PC-3 (cell line): ENCODE results near the gene POLQ. TPM values are rescaled to one million over a fixed set of nuclear protein-coding genes. Genes with fewer than 3 reads are reported as not detected.

ENCODE experiments used
- ATAC-seq: fragments of 200-7000 bp; cut with Tn5 transposase; 2 replicates; pipeline ENCODE4 v1.9.1; 2020; ENCODE audit warnings: mild to moderate bottlenecking, moderate library complexity
- BruUV-seq: library from RNA; stranded (reverse); fragments of 400-500 nt; replicated peaks from 2 replicates; lab custom pipeline; 2021; lab: Mats Ljungman, UMichigan
- CTCF ChIA-PET: fragments of 300-600 bp; sonication (Branson Sonifier 250); formaldehyde crosslinking; loops from one replicate; lab custom pipeline; 2022; ENCODE audit warnings: antibody characterized with exemption; lab: Charles Lee
- POLR2A ChIA-PET: fragments of 300-600 bp; sonication (Branson Sonifier 250); formaldehyde crosslinking; loops from one replicate; lab custom pipeline; 2022; ENCODE audit warnings: antibody characterized with exemption; ENCODE audit not compliant: unreplicated experiment; lab: Charles Lee
- DNase-seq: peaks from one replicate; pipeline ENCODE4 v3.0.0-alpha.2; 2015
- H2AFZ ChIP-seq: fragments of 300-600 bp; sonication (generic); 2 replicates; pipeline ENCODE4 v1.6.0; 2016; ENCODE audit warnings: antibody characterized with exemption, low read length
- H3F3A ChIP-seq: fragments of 300-600 bp; sonication (generic); one replicate; pipeline ENCODE4 v1.6.0; 2017; ENCODE audit warnings: antibody characterized with exemption, low read length, control low read depth, mild to moderate bottlenecking; ENCODE audit not compliant: unreplicated experiment
- H3K27ac ChIP-seq: fragments of 300-600 bp; sonication (generic); 2 replicates; pipeline ENCODE4 v1.5.1; 2016; ENCODE audit warnings: mild to moderate bottlenecking, low read length
- H3K27me3 ChIP-seq: fragments of 300-600 bp; sonication (generic); 2 replicates; pipeline ENCODE4 v1.6.1; 2016; ENCODE audit warnings: low read length, mixed read lengths
- H3K36me3 ChIP-seq: fragments of 300-600 bp; sonication (generic); 2 replicates; pipeline ENCODE4 v1.6.1; 2016; ENCODE audit warnings: low read depth, mixed run types, low read length, mixed read lengths
- H3K4me1 ChIP-seq: fragments of 300-600 bp; sonication (generic); 2 replicates; pipeline ENCODE4 v1.5.1; 2016; ENCODE audit warnings: low read length; ENCODE audit not compliant: insufficient read depth
- H3K4me2 ChIP-seq: fragments of 300-600 bp; sonication (generic); 2 replicates; pipeline ENCODE4 v1.6.0; 2016; ENCODE audit warnings: low read length
- H3K4me3 ChIP-seq: fragments of 300-600 bp; sonication (generic); 2 replicates; pipeline ENCODE4 v1.5.1; 2016; ENCODE audit warnings: mild to moderate bottlenecking, low read length, mixed read lengths
- H3K79me2 ChIP-seq: fragments of 300-600 bp; sonication (generic); 2 replicates; pipeline ENCODE4 v1.6.1; 2017; ENCODE audit warnings: low read length, mixed read lengths
- H3K9ac ChIP-seq: fragments of 300-600 bp; sonication (generic); 2 replicates; pipeline ENCODE4 v1.6.0; 2016; ENCODE audit warnings: mild to moderate bottlenecking, low read length
- H3K9me2 ChIP-seq: fragments of 300-600 bp; sonication (generic); replicated peaks from 2 replicates; pipeline ENCODE4 v1.6.1; 2016; ENCODE audit warnings: mixed run types, low read length, mixed read lengths
- H3K9me3 ChIP-seq: fragments of 300-600 bp; sonication (generic); 2 replicates; pipeline ENCODE4 v1.6.1; 2016; ENCODE audit warnings: low read length, mixed read lengths
- H4K20me1 ChIP-seq: fragments of 300-600 bp; sonication (generic); 2 replicates; pipeline ENCODE4 v1.6.1; 2016; ENCODE audit warnings: low read length, mixed read lengths
- EZH2 ChIP-seq: fragments of 300-600 bp; sonication (generic); IDR thresholded peaks from one replicate; pipeline ENCODE4 v1.6.1; 2017; ENCODE audit warnings: antibody characterized with exemption, mild to moderate bottlenecking, low read length; ENCODE audit not compliant: unreplicated experiment
- EZH2phosphoT487 ChIP-seq: fragments of 300-600 bp; sonication (generic); IDR thresholded peaks from 2 replicates; pipeline ENCODE4 v1.6.1; 2018; ENCODE audit warnings: mild to moderate bottlenecking, antibody characterized with exemption, low read length, borderline replicate concordance
- intact Hi-C: fragments of 100-400 bp; cut with micrococcal nuclease; formaldehyde crosslinking; loops from 2 replicates; pipeline ENCODE4 v1.9.0; 2023
- total RNA-seq: library from RNA; depleted of rRNA; stranded (reverse); fragments of >200 nt; gene quantifications from 2 replicates; pipeline ENCODE4 v1.2.3, GENCODE V29; 2014
- TF ChIP-seq, protein P1 (sequence below): fragments of 300-600 bp; sonication (generic); conservative IDR thresholded peaks from 2 replicates; pipeline ENCODE4 v1.5.1; 2017; ENCODE audit warnings: antibody characterized with exemption, low read depth, mild to moderate bottlenecking, low read length

The POLQ gene
- total RNA-seq, 1 experiment from 2014 or later: 22.2 TPM

DNA sequence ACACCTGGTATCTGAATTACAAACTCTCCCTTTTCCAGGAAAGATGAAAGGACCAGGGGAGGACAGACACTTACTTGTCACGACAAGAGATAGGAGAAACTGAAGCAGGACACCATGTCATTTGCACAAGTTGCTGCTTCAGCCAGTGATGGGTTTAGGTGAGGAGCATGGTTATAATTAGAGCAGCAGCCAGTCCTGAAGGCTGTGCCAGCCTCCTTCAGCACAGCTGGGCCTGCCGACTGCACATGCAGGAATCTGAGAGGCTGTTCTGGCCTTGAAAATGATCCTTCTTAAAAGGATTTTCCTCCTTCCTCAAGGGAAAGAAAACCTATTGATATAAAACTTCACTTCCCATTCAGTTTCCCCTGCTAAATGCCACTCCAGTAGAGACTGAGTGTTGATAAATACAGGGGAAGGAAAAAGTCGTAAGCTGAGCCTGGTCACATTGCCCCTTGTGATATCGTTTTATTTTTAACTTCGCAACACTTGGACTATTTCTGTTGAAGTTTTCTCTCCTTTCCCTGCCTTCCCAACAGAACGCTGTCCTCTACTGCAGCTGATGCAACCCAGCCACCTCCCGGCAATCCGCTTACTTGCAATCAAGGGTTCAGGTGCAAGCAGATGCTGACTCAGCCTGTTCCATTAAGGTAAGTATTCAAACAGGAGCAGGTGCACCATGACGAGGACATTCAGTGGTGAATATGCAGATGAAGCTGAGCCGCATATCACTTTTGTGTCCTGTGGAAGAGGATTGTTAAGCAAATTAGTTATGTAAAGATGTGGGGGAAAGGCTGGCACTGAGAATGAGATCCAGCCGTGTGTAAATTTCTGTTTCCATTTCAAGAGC lies 47.3 kb upstream of the POLQ start, which contains the start of gene FBXO40:
Gene FBXO40 (plus strand): TSS at position 524 of the 847 bp plus-strand sequence. CDS start 27,197 bp downstream, outside the sequence.
- POLR2A ChIA-PET: no interaction called here
- Histone ChIP-seq H3K27ac (no peak within 1 kb of the TSS), H3K9ac (no peak within 1 kb of the TSS), H3K4me1 (no peaks in the 10 kb centered on the region), H4K20me1 (no peaks in the 10 kb centered on the region), H3K36me3 (no peaks in the 10 kb centered on the region), H3K9me2 (no peaks in the 10 kb centered on the region), H3K9me3 (no peaks in the 10 kb centered on the region), H2AFZ (no peak within 1 kb of the TSS), H3K27me3 (peaks cover 27% of the 10 kb centered on the region), H3K79me2 (no peaks in the 10 kb centered on the region), H3K4me2 (no peak within 1 kb of the TSS), H3F3A (no peaks in the 10 kb centered on the region), H3K4me3 (no peak within 1 kb of the TSS)
- no TSS peak for BruUV-seq
- intact Hi-C loops: no loop called here
- DNase-seq: no peak
- TF ChIP-seq EZH2phosphoT487: no peak
- TF ChIP-seq, protein P1, sequence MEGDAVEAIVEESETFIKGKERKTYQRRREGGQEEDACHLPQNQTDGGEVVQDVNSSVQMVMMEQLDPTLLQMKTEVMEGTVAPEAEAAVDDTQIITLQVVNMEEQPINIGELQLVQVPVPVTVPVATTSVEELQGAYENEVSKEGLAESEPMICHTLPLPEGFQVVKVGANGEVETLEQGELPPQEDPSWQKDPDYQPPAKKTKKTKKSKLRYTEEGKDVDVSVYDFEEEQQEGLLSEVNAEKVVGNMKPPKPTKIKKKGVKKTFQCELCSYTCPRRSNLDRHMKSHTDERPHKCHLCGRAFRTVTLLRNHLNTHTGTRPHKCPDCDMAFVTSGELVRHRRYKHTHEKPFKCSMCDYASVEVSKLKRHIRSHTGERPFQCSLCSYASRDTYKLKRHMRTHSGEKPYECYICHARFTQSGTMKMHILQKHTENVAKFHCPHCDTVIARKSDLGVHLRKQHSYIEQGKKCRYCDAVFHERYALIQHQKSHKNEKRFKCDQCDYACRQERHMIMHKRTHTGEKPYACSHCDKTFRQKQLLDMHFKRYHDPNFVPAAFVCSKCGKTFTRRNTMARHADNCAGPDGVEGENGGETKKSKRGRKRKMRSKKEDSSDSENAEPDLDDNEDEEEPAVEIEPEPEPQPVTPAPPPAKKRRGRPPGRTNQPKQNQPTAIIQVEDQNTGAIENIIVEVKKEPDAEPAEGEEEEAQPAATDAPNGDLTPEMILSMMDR: no peak
- TF ChIP-seq EZH2: no peak
- ATAC-seq: no peak
- CTCF ChIA-PET: interaction anchor here (0.5 to 0.6 kb wide), 2 partner anchors 46 to 1960 kb away, joined by 3 to 8 read pairs; no protein-coding TSS in a partner anchor

DNA sequence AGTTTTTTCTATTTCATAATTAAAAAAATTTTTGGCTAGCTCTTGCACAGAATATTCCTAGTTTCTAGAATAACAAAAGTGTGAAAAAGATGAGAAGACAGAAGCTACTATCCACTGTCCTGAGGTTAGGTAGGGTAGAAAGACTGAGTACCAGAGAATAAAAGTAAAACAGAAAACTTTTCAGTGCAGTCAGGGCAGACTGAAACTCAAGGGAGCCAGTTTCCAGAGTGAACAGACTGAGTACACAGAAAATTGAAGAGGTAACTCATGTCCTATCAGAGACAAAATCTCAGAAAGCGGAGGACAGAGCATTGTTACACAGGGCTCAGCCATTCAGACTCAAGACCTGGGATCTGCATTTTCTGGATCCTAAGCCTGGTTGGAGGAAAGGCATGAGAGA lies 38.6 kb upstream of the POLQ start:
- no peak for ATAC-seq
- DNase-seq: no peak
- no TSS peak for BruUV-seq

More for the DNA sequence above, 38.6 kb upstream of the POLQ start:
- Histone ChIP-seq H3F3A (no peaks in the 10 kb centered on the region), H3K4me3 (no peak overlapping the region), H4K20me1 (no peaks in the 10 kb centered on the region), H3K27ac (no peak overlapping the region), H2AFZ (no peak overlapping the region), H3K9me3 (no peaks in the 10 kb centered on the region), H3K36me3 (no peaks in the 10 kb centered on the region), H3K4me1 (no peaks in the 10 kb centered on the region), H3K79me2 (no peaks in the 10 kb centered on the region), H3K4me2 (no peak overlapping the region), H3K27me3 (peaks cover 52% of the 10 kb centered on the region), H3K9ac (no peak overlapping the region), H3K9me2 (no peaks in the 10 kb centered on the region)
- CTCF ChIA-PET: no interaction called here
- POLR2A ChIA-PET: no interaction called here
- TF ChIP-seq, protein P1: no peak
- TF ChIP-seq EZH2: no peak
- TF ChIP-seq EZH2phosphoT487: no peak
- intact Hi-C loops: no loop called here
